HepG2 (cell line): ENCODE data around the gene GRM1. TPM values are rescaled to one million over a fixed set of nuclear protein-coding genes. Genes with fewer than 3 reads are reported as not detected.
A peak's percentile ranks its signal among the peaks of the same experiment; 100 is the strongest.

Experiments used
- ATAC-seq: fragments of 200-7000 bp; cut with Tn5 transposase; 3 replicates; pipeline ENCODE4 v1.9.1; 2020; ENCODE audit warnings: mild to moderate bottlenecking, moderate library complexity
- BruUV-seq: library from RNA; stranded (reverse); fragments of 400-500 nt; replicated peaks from 2 replicates; lab custom pipeline; 2021; lab: Mats Ljungman, UMichigan
- CTCF ChIA-PET: fragments of 300-600 bp; formaldehyde crosslinking; extraction: SDS; loops from one replicate; lab custom pipeline; 2021; ENCODE audit warnings: low total read pairs, inconsistent platforms, low intra/inter-chr PET ratio; lab: Yijun Ruan, JAX
- POLR2A ChIA-PET: fragments of 350-600 bp; sonication (Branson Sonifier 250); formaldehyde crosslinking; loops from one replicate; lab custom pipeline; 2020; ENCODE audit warnings: antibody characterized with exemption, inconsistent platforms; lab: Yijun Ruan, JAX
- DNase-seq: peaks from one replicate; pipeline ENCODE4 v3.0.0-alpha.2; 2015; ENCODE audit warnings: low spot score
- FAIRE-seq: peaks from 3 replicates; lab custom pipeline; 2011; peaks lifted over from hg19 to GRCh38; lab: Jason Lieb, UNC
- H2AFZ ChIP-seq: one replicate; pipeline ENCODE4 v1.6.1; 2011; ENCODE audit warnings: low read length, inconsistent platforms
- H3K27ac ChIP-seq: fragments of 300-600 bp; 3 replicates; pipeline ENCODE4 v1.8.0; 2011; ENCODE audit warnings: mixed run types, mild to moderate bottlenecking, mixed read lengths, low read length, inconsistent platforms; ENCODE audit not compliant: insufficient read depth; ENCODE audit errors: extremely low read length
- H3K27me3 ChIP-seq, 2 experiments: fragments of 200-600 bp in 1 of 2; 2 replicates in 1 of 2; 3 replicates in 1 of 2; pipeline versions ENCODE4 v1.6.0 to v1.8.0; 2011; ENCODE audit warnings: low read length in 2 of 2, mild to moderate bottlenecking in 2 of 2, moderate library complexity in 2 of 2, inconsistent platforms in 1 of 2; ENCODE audit not compliant: insufficient read depth in 2 of 2, control insufficient read depth in 1 of 2
- H3K36me3 ChIP-seq, 2 experiments: fragments of 200-600 bp in 1 of 2; replicated peaks in 1 of 2; 2 replicates in 1 of 2; 3 replicates in 1 of 2; pipeline versions ENCODE4 v1.5.1 to v1.8.0; 2011; ENCODE audit warnings: low read length in 2 of 2, inconsistent platforms in 1 of 2; ENCODE audit not compliant: insufficient read depth in 2 of 2, control insufficient read depth in 1 of 2
- H3K4me1 ChIP-seq: 2 replicates; pipeline ENCODE4 v1.5.1; 2012; ENCODE audit warnings: low read length, inconsistent platforms; ENCODE audit not compliant: insufficient read depth
- H3K4me2 ChIP-seq: 2 replicates; pipeline ENCODE4 v1.6.0; 2011; ENCODE audit warnings: low read depth, low read length, inconsistent platforms
- H3K4me3 ChIP-seq, 3 experiments: fragments of 200-600 bp in 1 of 3; sonication (generic), shearing (Covaris generic) in 1 of 3; replicated peaks in 1 of 3; 2 replicates each; pipeline ENCODE4 v1.5.1; 2011 to 2016; ENCODE audit warnings: low read length in 3 of 3, inconsistent platforms in 2 of 3, low read depth in 2 of 3, mild to moderate bottlenecking in 2 of 3, control low read depth in 1 of 3, mixed read lengths in 1 of 3; ENCODE audit not compliant: insufficient read depth in 1 of 3
- H3K79me2 ChIP-seq: one replicate; pipeline ENCODE4 v1.6.1; 2011; ENCODE audit warnings: low read length, inconsistent platforms; ENCODE audit not compliant: insufficient read depth
- H3K9ac ChIP-seq: 2 replicates; pipeline ENCODE4 v1.6.0; 2011; ENCODE audit warnings: mild to moderate bottlenecking, low read depth, low read length, inconsistent platforms; ENCODE audit not compliant: insufficient read depth
- H3K9me3 ChIP-seq: 2 replicates; pipeline ENCODE4 v1.5.1; 2012; ENCODE audit warnings: mild to moderate bottlenecking, low read length
- H4K20me1 ChIP-seq: 2 replicates; pipeline ENCODE4 v1.6.0; 2011; ENCODE audit warnings: inconsistent platforms, mild to moderate bottlenecking, low read length, moderate library complexity; ENCODE audit not compliant: insufficient read depth
- ATRX ChIP-seq: sonication (generic); formaldehyde crosslinking; IDR thresholded peaks from 2 replicates; pipeline ENCODE4 v1.4.0; 2020; ENCODE audit warnings: missing genetic modification reagents, borderline replicate concordance
- BORCS8-MEF2B ChIP-seq: sonication (generic); formaldehyde crosslinking; IDR thresholded peaks from 2 replicates; pipeline ENCODE4 v1.8.0; 2022; ENCODE audit warnings: mild to moderate bottlenecking, missing genetic modification reagents
- ELK4 ChIP-seq: sonication (generic); formaldehyde crosslinking; IDR thresholded peaks from 2 replicates; pipeline ENCODE4 v1.9.0; 2021; ENCODE audit warnings: missing genetic modification reagents, borderline replicate concordance
- MAFF ChIP-seq: IDR thresholded peaks from 2 replicates; pipeline ENCODE4 v1.6.1; 2011; ENCODE audit warnings: low read depth, low read length, improper control_type of control experiment
- MAFK ChIP-seq, 2 experiments: IDR thresholded peaks in 1 of 2; conservative IDR thresholded peaks in 1 of 2; 2 replicates each; pipeline ENCODE4 v1.6.1; 2011; ENCODE audit warnings: improper control_type of control experiment in 2 of 2, low read length in 2 of 2
- MIXL1 ChIP-seq: IDR thresholded peaks from 2 replicates; pipeline ENCODE4 v1.6.1; 2016
- NFE2L2 ChIP-seq: fragments of 150-350 bp; IDR thresholded peaks from 2 replicates; pipeline ENCODE4 v1.6.1; 2014; ENCODE audit warnings: low read length
- PREB ChIP-seq: sonication (generic); formaldehyde crosslinking; IDR thresholded peaks from 2 replicates; pipeline ENCODE4 v1.4.0; 2020; ENCODE audit warnings: missing genetic modification reagents
- REL ChIP-seq: sonication (generic); formaldehyde crosslinking; conservative IDR thresholded peaks from 2 replicates; pipeline ENCODE4 v1.8.0; 2022; ENCODE audit warnings: mild to moderate bottlenecking, missing genetic modification reagents, moderate library complexity
- SIN3A ChIP-seq: IDR thresholded peaks from 2 replicates; pipeline ENCODE4 v1.6.1; 2011; ENCODE audit warnings: low read depth, mild to moderate bottlenecking, control low read depth, low read length, borderline replicate concordance
- TFE3 ChIP-seq: IDR thresholded peaks from 2 replicates; pipeline ENCODE4 v1.6.1; 2016
- THYN1 ChIP-seq: sonication (generic); formaldehyde crosslinking; IDR thresholded peaks from 2 replicates; pipeline ENCODE4 v1.8.1; 2023; ENCODE audit warnings: low read depth, mild to moderate bottlenecking, moderate library complexity, missing genetic modification reagents, borderline replicate concordance
- ZNF251 ChIP-seq: sonication (generic); formaldehyde crosslinking; IDR thresholded peaks from 2 replicates; pipeline ENCODE4 v1.9.0; 2021; ENCODE audit warnings: mild to moderate bottlenecking, missing genetic modification reagents
- ZNF343 ChIP-seq: sonication (generic); formaldehyde crosslinking; IDR thresholded peaks from 2 replicates; pipeline ENCODE4 v1.4.0; 2020; ENCODE audit warnings: mild to moderate bottlenecking, missing genetic modification reagents
- ZNF564 ChIP-seq: sonication (generic); formaldehyde crosslinking; IDR thresholded peaks from 2 replicates; pipeline ENCODE4 v1.8.1; 2023; ENCODE audit warnings: mild to moderate bottlenecking, missing genetic modification reagents
- ZNF792 ChIP-seq: IDR thresholded peaks from 2 replicates; pipeline ENCODE4 v1.6.1; 2016
- ZNF839 ChIP-seq: sonication (generic); formaldehyde crosslinking; IDR thresholded peaks from 2 replicates; pipeline ENCODE4 v1.4.0; 2020; ENCODE audit warnings: missing genetic modification reagents, mild to moderate bottlenecking, borderline replicate concordance
- ZNF891 ChIP-seq: sonication (generic); formaldehyde crosslinking; IDR thresholded peaks from 2 replicates; pipeline ENCODE4 v1.5.0; 2020; ENCODE audit warnings: mild to moderate bottlenecking, missing genetic modification reagents
- in situ Hi-C: cut with HindIII; loops from 2 replicates; pipeline ENCODE4 v1.10.0; 2017; ENCODE audit warnings: low pct_unique_long_range_greater_than_20kb; ENCODE audit not compliant: extremely low pct_ligation_motif_present
- intact Hi-C: fragments of 100-400 bp; cut with micrococcal nuclease; formaldehyde crosslinking; loops from one replicate; pipeline ENCODE4 v1.10.0; 2022; ENCODE audit not compliant: unreplicated experiment
- polyA plus RNA-seq, 8 experiments: library from polyadenylated mRNA; depleted of rRNA in 3 of 8; stranded (reverse) in 7 of 8; unstranded in 1 of 8; fragments of >200 nt; fragmentation: Illumina TruSeq in 4 of 8; extraction: Trizol in 4 of 8; gene quantifications; 2 replicates each; pipeline versions ENCODE4 v1.2.1 to v1.2.3, GENCODE V29; 2011 to 2016; ENCODE audit warnings: low read depth in 4 of 8, missing spikeins in 1 of 8, mixed read lengths in 1 of 8; ENCODE audit not compliant: insufficient read depth in 1 of 8
- total RNA-seq, 5 experiments: library from RNA; depleted of rRNA; stranded (reverse); fragments of >200 nt; fragmentation: Illumina TruSeq; extraction: Trizol; gene quantifications; 2 replicates each; pipeline ENCODE4 v1.2.3, GENCODE V29; 2016; ENCODE audit warnings: low read depth in 1 of 5

GRM1 gene
- total and polyA plus RNA-seq, 2 of the 13 experiments (the other 11 are each of a cell fraction or from before 2014, with no cell fraction given): 0.09 TPM; not detected in 1

GRCh38 chr6:146009338-146009737 is 19.5 kb upstream of the GRM1 start (continued):
- TF ChIP-seq ATRX (CRISPR knock-in tag): no peak

GRCh38 chr6:146014233-146014632 is 14.6 kb upstream of the GRM1 start:
- H4K20me1 ChIP-seq: no peaks in the 10 kb centered on the region
- no peak overlapping the region for H3K9ac ChIP-seq
- ChIA-PET CTCF (no interaction called here), POLR2A (no interaction called here)
- no peak overlapping the region for H3K27ac ChIP-seq
- FAIRE-seq: no peak
- H3K79me2 ChIP-seq: no peaks in the 10 kb centered on the region
- no peak overlapping the region for H3K4me3 ChIP-seq
- DNase-seq: no peak
- ATAC-seq: no peak
- no TSS peak for BruUV-seq
- H3K27me3 ChIP-seq: no peaks in the 10 kb centered on the region
- intact Hi-C loops: no loop called here
- H3K9me3 ChIP-seq: peaks cover 8% of the 10 kb centered on the region
- H2AFZ ChIP-seq: no peak overlapping the region
- H3K4me1 ChIP-seq: no peaks in the 10 kb centered on the region
- in situ Hi-C loops: no loop called here
- H3K4me2 ChIP-seq: no peak overlapping the region
- H3K36me3 ChIP-seq: no peaks in the 10 kb centered on the region
- TF ChIP-seq MAFF (peak; percentile 64), BORCS8-MEF2B (CRISPR knock-in tag) (no peak), ZNF343 (CRISPR knock-in tag) (no peak), TFE3 (CRISPR knock-in tag) (no peak), REL (no peak), PREB (CRISPR knock-in tag) (no peak), ZNF792 (CRISPR knock-in tag) (no peak), NFE2L2 (peak; percentile 87), ELK4 (no peak), ZNF891 (CRISPR knock-in tag) (no peak), ZNF251 (CRISPR knock-in tag) (no peak), SIN3A (no peak), ZNF839 (CRISPR knock-in tag) (no peak), MIXL1 (no peak), MAFK (conservative IDR thresholded peaks at IDR 0.05 in 1 of 2, IDR thresholded peaks at IDR 0.05 in 1 of 2; ENCODE audit: low read length in 2 of 2) (peak; percentile 59 to 82), THYN1 (CRISPR knock-in tag) (no peak), ZNF564 (CRISPR knock-in tag) (no peak)
